ENCODE results near the gene DSP.

- no peak for TF ChIP-seq CTCF (IDR thresholded peaks at IDR 0.05)
- no peak for TF ChIP-seq POLR2A (IDR thresholded peaks at IDR 0.05)
- no peak for TF ChIP-seq POLR2AphosphoS5 (IDR thresholded peaks at IDR 0.05)
Observed at GRCh38 chr6:7544597-7544996, 3.1 kb downstream of the DSP start.
